ENCODE data around the gene TFAP2A.

Gene TFAP2A

DNA sequence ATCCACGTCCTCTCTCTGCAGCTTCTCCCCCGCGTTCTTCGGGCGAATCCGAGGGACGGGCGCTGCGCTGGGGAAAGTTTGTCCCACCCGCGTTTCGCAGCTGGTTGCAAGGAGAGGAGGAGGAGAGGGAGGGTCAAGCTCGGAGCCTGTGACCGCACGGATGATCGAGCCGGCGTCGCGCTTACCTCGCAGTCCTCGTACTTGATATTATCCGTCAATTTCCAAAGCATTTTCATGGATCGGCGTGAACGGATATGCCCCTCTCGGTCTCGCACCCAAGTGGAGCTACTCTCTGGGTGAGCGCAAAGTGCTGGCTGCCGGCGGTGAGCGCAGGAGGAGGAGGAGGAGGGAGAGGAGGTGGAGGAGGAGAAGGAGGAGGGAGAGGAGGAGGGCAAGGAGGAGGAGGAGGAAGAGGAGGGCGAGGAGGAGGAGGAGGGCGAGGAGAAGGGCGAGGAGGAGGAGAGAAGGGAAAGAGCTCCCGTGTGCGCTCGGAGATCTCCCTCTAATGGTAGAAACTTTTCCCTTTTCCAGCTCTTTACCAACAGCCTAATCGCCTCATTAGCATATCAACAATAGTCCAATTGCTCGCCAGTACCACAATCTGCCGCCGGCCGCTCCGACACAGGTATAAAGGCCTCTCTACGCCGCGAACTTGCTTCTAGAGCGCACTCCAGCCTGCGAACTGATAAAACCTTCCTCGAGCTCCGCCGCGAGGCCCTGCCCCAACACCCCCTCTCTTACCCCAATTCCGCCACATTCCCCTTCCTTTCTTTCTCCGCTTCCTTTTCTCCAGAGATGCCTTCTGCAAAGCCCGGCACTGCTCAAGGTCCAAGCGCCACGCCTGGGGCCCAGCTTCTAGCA, at the start of gene TFAP2A:
Gene TFAP2A (minus strand): TSS at position 319 of the 861 bp plus-strand sequence. CDS start 83 bp downstream, at position 236.
- Histone ChIP-seq H3K27ac (ENCODE audit: low read depth in 2 of 2, low read length in 2 of 2) (no peak within 1 kb of the TSS), H3K4me3 (ENCODE audit: low read length in 2 of 2) (peak within 1 kb of the TSS; percentile 33 to 37), H3K9me3 (ENCODE audit: control insufficient read depth in 2 of 2, low read length in 2 of 2) (no peaks in the 10 kb centered on the region), H3K27me3 (ENCODE audit: control insufficient read depth in 2 of 2, insufficient read depth in 2 of 2, low read length in 2 of 2) (peaks cover 77% of the 10 kb centered on the region in 2 donors), H3K4me1 (ENCODE audit: control insufficient read depth in 2 of 2, insufficient read depth in 2 of 2, low read length in 2 of 2) (peaks cover 11 to 18% of the 10 kb centered on the region in 2 donors), H3K36me3 (ENCODE audit: control insufficient read depth in 2 of 2, insufficient read depth in 2 of 2, low read length in 2 of 2) (no peaks in the 10 kb centered on the region), H3K9ac (ENCODE audit: low read depth in 1 of 2, low read length in 2 of 2) (no peak within 1 kb of the TSS)

GRCh38 chr6:10463491-10464481, 48.9 kb upstream of the TFAP2A start:
- no peak overlapping the region for H3K4me3 ChIP-seq (ENCODE audit: low read length in 2 of 2)
- no peaks in the 10 kb centered on the region for H3K27me3 ChIP-seq (ENCODE audit: control insufficient read depth in 2 of 2, insufficient read depth in 2 of 2, low read length in 2 of 2)
- H3K36me3 ChIP-seq (ENCODE audit: control insufficient read depth in 2 of 2, insufficient read depth in 2 of 2, low read length in 2 of 2), result no peaks in the 10 kb centered on the region
- no peaks in the 10 kb centered on the region for H3K4me1 ChIP-seq (ENCODE audit: control insufficient read depth in 2 of 2, insufficient read depth in 2 of 2, low read length in 2 of 2)
- H3K27ac ChIP-seq (ENCODE audit: low read depth in 2 of 2, low read length in 2 of 2), result no peak overlapping the region
- H3K9me3 ChIP-seq (ENCODE audit: control insufficient read depth in 2 of 2, low read length in 2 of 2), result no peaks in the 10 kb centered on the region
- H3K9ac ChIP-seq (ENCODE audit: low read depth in 1 of 2, low read length in 2 of 2), result no peak overlapping the region

GRCh38 chr6:10463040-10463439, 48.2 kb upstream of the TFAP2A start:
- Histone ChIP-seq H3K27me3 (ENCODE audit: control insufficient read depth in 2 of 2, insufficient read depth in 2 of 2, low read length in 2 of 2) (no peaks in the 10 kb centered on the region), H3K9ac (ENCODE audit: low read depth in 1 of 2, low read length in 2 of 2) (no peak overlapping the region), H3K9me3 (ENCODE audit: control insufficient read depth in 2 of 2, low read length in 2 of 2) (no peaks in the 10 kb centered on the region), H3K27ac (ENCODE audit: low read depth in 2 of 2, low read length in 2 of 2) (no peak overlapping the region), H3K36me3 (ENCODE audit: control insufficient read depth in 2 of 2, insufficient read depth in 2 of 2, low read length in 2 of 2) (no peaks in the 10 kb centered on the region), H3K4me3 (ENCODE audit: low read length in 2 of 2) (no peak overlapping the region), H3K4me1 (ENCODE audit: control insufficient read depth in 2 of 2, insufficient read depth in 2 of 2, low read length in 2 of 2) (no peaks in the 10 kb centered on the region)

DNA sequence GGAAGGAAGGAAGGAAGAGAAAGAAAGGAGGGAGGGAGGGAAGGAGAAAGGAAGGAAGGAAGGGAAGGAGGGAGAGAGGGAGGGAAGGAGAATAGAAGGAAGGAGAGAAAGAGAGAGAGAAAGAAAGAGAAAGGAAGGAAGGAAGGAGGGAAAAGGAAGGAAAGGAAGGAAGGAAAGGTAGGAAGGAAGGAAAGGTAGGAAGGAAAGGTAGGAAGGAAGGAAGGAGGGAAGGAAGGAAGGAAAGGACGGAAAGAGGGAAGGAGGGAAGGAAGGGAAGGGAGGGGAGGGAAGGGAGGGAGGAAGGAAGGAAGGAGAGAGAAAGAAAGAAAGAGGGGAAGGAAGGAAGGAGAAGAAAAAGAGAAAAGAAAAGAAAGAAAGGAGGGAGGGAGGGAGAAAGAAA, 47.0 kb upstream of the TFAP2A start:
- Histone ChIP-seq H3K36me3 (ENCODE audit: control insufficient read depth in 2 of 2, insufficient read depth in 2 of 2, low read length in 2 of 2) (no peaks in the 10 kb centered on the region), H3K9ac (ENCODE audit: low read depth in 1 of 2, low read length in 2 of 2) (no peak overlapping the region), H3K9me3 (ENCODE audit: control insufficient read depth in 2 of 2, low read length in 2 of 2) (no peaks in the 10 kb centered on the region), H3K4me3 (ENCODE audit: low read length in 2 of 2) (no peak overlapping the region), H3K27ac (ENCODE audit: low read depth in 2 of 2, low read length in 2 of 2) (no peak overlapping the region), H3K27me3 (ENCODE audit: control insufficient read depth in 2 of 2, insufficient read depth in 2 of 2, low read length in 2 of 2) (no peaks in the 10 kb centered on the region), H3K4me1 (ENCODE audit: control insufficient read depth in 2 of 2, insufficient read depth in 2 of 2, low read length in 2 of 2) (no peaks in the 10 kb centered on the region)

DNA sequence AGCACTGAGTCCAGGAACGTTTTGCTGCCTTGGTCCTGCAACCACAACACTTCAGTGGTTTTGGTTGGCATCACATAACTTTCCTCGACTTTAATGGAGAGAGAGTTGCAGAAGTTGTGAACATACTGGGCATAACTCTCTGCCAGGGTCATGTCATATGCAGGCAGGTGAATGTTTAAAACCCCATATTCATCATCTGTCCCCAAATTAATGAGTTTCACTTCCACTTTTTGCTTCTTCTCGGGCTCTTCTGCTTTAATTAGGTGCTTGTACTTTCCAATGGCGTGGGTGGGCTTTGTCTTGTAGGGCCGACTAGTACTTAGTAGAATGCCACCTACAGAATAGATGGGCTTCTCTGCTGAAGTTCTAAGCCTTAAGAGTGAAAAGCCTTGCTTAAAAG, 45.2 kb upstream of the TFAP2A start:
- Histone ChIP-seq H3K9ac (ENCODE audit: low read depth in 1 of 2, low read length in 2 of 2) (no peak overlapping the region), H3K9me3 (ENCODE audit: control insufficient read depth in 2 of 2, low read length in 2 of 2) (no peaks in the 10 kb centered on the region), H3K4me3 (ENCODE audit: low read length in 2 of 2) (no peak overlapping the region), H3K27ac (ENCODE audit: low read depth in 2 of 2, low read length in 2 of 2) (no peak overlapping the region), H3K36me3 (ENCODE audit: control insufficient read depth in 2 of 2, insufficient read depth in 2 of 2, low read length in 2 of 2) (no peaks in the 10 kb centered on the region), H3K4me1 (ENCODE audit: control insufficient read depth in 2 of 2, insufficient read depth in 2 of 2, low read length in 2 of 2) (no peaks in the 10 kb centered on the region), H3K27me3 (ENCODE audit: control insufficient read depth in 2 of 2, insufficient read depth in 2 of 2, low read length in 2 of 2) (no peaks in the 10 kb centered on the region)

GRCh38 chr6:10458287-10458686, 43.4 kb upstream of the TFAP2A start:
- Histone ChIP-seq H3K27me3 (ENCODE audit: control insufficient read depth in 2 of 2, insufficient read depth in 2 of 2, low read length in 2 of 2) (no peaks in the 10 kb centered on the region), H3K4me3 (ENCODE audit: low read length in 2 of 2) (no peak overlapping the region), H3K9ac (ENCODE audit: low read depth in 1 of 2, low read length in 2 of 2) (no peak overlapping the region), H3K36me3 (ENCODE audit: control insufficient read depth in 2 of 2, insufficient read depth in 2 of 2, low read length in 2 of 2) (no peaks in the 10 kb centered on the region), H3K27ac (ENCODE audit: low read depth in 2 of 2, low read length in 2 of 2) (no peak overlapping the region), H3K9me3 (ENCODE audit: control insufficient read depth in 2 of 2, low read length in 2 of 2) (no peaks in the 10 kb centered on the region), H3K4me1 (ENCODE audit: control insufficient read depth in 2 of 2, insufficient read depth in 2 of 2, low read length in 2 of 2) (no peaks in the 10 kb centered on the region)

DNA sequence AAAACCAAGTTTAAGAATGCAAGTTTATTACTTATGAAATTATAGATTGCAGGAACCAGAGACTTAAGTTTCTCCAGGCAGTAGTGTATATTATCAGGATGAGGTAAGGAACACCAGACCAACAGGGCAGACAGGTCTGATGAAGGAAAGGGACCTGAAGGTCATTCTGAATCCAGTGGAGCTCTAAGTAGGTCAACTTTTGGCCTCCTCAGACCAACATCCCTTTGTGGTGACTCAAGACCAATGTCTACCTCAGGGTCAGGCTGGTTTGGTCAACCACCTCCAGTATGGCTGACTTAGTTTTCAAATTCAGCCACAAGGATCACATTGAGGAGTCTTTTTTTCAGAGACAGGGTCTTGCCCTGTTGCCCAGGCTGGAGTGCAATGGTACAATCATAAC, 38.7 kb upstream of the TFAP2A start:
- no peak overlapping the region for H3K9ac ChIP-seq (ENCODE audit: low read depth in 1 of 2, low read length in 2 of 2)
- no peaks in the 10 kb centered on the region for H3K9me3 ChIP-seq (ENCODE audit: control insufficient read depth in 2 of 2, low read length in 2 of 2)
- H3K36me3 ChIP-seq (ENCODE audit: control insufficient read depth in 2 of 2, insufficient read depth in 2 of 2, low read length in 2 of 2), result no peaks in the 10 kb centered on the region
- H3K27ac ChIP-seq (ENCODE audit: low read depth in 2 of 2, low read length in 2 of 2), result no peak overlapping the region
- H3K27me3 ChIP-seq (ENCODE audit: control insufficient read depth in 2 of 2, insufficient read depth in 2 of 2, low read length in 2 of 2), result peaks cover 0 to 3% of the 10 kb centered on the region in 2 donors
- H3K4me1 ChIP-seq (ENCODE audit: control insufficient read depth in 2 of 2, insufficient read depth in 2 of 2, low read length in 2 of 2), result no peaks in the 10 kb centered on the region
- no peak overlapping the region for H3K4me3 ChIP-seq (ENCODE audit: low read length in 2 of 2)

DNA sequence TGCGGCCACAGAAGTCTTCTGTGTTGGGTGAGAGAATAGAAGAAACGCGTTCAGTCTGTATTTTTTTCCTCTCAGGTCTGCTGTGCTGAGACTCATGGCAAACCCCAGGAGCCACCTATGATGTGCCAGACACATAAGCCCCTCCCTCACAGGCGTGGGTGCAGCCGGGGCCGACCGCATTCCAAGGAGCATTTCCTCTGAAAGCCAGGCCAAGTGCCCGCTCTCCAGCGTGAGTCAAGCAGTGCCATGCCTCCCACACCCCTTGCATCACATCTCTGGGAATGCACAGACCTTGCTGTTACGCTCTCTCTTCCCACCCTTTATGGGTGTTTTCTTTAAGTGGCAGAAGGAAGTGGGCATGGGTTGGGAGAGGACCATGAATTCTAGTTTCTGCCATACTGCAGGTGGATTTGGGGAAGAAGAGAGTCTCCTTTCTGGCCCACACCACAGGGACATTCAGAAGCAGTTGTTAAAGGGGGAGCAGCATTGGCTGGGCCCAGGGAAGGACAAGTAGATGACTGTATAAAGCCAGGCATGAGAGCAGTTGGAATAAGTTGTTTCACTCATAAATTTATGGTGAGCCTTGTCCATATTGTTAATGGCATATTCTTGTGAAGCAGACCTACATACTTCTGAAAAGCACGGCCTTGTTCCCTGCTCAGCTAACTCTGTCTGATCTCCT, 37.1 kb upstream of the TFAP2A start:
- H3K27me3 ChIP-seq (ENCODE audit: control insufficient read depth in 2 of 2, insufficient read depth in 2 of 2, low read length in 2 of 2), result peaks cover 0 to 3% of the 10 kb centered on the region in 2 donors
- no peak overlapping the region for H3K27ac ChIP-seq (ENCODE audit: low read depth in 2 of 2, low read length in 2 of 2)
- no peak overlapping the region for H3K4me3 ChIP-seq (ENCODE audit: low read length in 2 of 2)
- H3K36me3 ChIP-seq (ENCODE audit: control insufficient read depth in 2 of 2, insufficient read depth in 2 of 2, low read length in 2 of 2), result no peaks in the 10 kb centered on the region
- no peaks in the 10 kb centered on the region for H3K9me3 ChIP-seq (ENCODE audit: control insufficient read depth in 2 of 2, low read length in 2 of 2)
- H3K4me1 ChIP-seq (ENCODE audit: control insufficient read depth in 2 of 2, insufficient read depth in 2 of 2, low read length in 2 of 2), result no peaks in the 10 kb centered on the region
- no peak overlapping the region for H3K9ac ChIP-seq (ENCODE audit: low read depth in 1 of 2, low read length in 2 of 2)

DNA sequence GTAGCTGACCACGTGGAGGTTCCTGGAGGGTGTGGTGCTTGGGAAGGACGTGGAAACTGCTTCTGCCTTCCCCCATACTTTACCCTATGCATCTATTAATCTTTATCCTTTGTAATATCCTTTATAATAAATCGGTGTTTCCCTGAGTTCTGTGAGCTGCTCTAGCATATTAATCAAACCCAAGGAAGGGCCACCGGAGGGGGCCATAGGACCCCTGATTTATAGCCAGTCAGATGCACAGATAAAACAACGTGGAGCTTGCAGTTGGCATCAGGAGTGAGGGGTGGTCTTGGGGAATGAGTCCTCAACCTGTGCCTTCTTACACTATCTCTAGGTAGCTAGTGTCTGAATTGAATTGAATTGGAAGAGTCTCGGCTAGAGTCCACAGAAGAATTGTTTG, 36.5 kb upstream of the TFAP2A start:
- Histone ChIP-seq H3K9ac (ENCODE audit: low read depth in 1 of 2, low read length in 2 of 2) (no peak overlapping the region), H3K4me1 (ENCODE audit: control insufficient read depth in 2 of 2, insufficient read depth in 2 of 2, low read length in 2 of 2) (no peaks in the 10 kb centered on the region), H3K9me3 (ENCODE audit: control insufficient read depth in 2 of 2, low read length in 2 of 2) (no peaks in the 10 kb centered on the region), H3K4me3 (ENCODE audit: low read length in 2 of 2) (no peak overlapping the region), H3K27me3 (ENCODE audit: control insufficient read depth in 2 of 2, insufficient read depth in 2 of 2, low read length in 2 of 2) (peaks cover 0 to 3% of the 10 kb centered on the region in 2 donors), H3K27ac (ENCODE audit: low read depth in 2 of 2, low read length in 2 of 2) (no peak overlapping the region), H3K36me3 (ENCODE audit: control insufficient read depth in 2 of 2, insufficient read depth in 2 of 2, low read length in 2 of 2) (no peaks in the 10 kb centered on the region)
